RCC 7860 (cell line): ENCODE results near the gene B4GALT7.
"Not testable (repeated sequence)": the region's sequence is repeated elsewhere in the genome, so short reads cannot be mapped to it uniquely, and the experiment has no call there.

ENCODE experiments used
- DNase-seq: peaks from one replicate; pipeline ENCODE4 v3.0.0-alpha.2; 2015; ENCODE audit warnings: low spot score
- FAIRE-seq: peaks from 2 replicates; lab custom pipeline; 2012; peaks lifted over from hg19 to GRCh38; lab: Jason Lieb, UNC

B4GALT7 gene, protein sequence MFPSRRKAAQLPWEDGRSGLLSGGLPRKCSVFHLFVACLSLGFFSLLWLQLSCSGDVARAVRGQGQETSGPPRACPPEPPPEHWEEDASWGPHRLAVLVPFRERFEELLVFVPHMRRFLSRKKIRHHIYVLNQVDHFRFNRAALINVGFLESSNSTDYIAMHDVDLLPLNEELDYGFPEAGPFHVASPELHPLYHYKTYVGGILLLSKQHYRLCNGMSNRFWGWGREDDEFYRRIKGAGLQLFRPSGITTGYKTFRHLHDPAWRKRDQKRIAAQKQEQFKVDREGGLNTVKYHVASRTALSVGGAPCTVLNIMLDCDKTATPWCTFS

DNA sequence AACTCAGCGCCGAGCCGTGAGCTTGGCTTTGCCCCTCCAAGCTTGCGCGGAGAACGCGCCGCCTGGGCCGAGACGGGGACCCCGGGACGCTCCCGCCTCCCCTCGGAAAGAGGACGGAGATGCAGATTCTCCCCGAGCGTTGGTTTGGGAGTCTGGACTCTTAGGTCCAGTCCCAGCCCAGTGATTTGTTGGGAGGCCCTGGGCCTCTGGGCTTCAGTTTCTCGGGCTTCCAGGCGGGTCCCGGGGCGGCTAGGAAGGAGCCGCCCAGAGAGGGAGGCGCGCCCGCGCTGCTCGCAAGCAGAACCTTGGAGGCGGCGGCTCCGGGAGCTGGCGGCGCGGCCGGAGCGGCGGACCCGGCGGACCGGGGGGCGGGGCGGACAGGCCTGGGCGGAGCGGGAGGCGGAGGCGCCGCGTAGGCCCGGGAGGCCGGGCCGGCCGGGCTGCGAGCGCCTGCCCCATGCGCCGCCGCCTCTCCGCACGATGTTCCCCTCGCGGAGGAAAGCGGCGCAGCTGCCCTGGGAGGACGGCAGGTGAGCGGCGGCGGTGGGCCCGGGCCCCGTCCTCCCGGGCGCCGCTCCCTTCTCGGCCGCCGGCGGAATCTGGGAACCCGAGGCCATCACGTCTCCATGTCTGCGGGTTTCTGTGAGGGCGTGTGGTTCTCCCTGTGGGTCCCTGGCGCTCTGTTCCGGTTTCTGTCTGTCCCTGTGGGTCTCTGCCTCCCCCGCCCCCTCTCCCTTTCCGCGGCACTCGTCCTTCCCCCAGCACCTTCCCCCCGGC lies at the start of gene B4GALT7:
TSS of gene B4GALT7 (plus strand) at position 402 of the 777 bp plus-strand sequence. CDS start at position 481, 79 bp downstream.
- DNase-seq (peak; percentile 51), FAIRE-seq (no peak)

DNA sequence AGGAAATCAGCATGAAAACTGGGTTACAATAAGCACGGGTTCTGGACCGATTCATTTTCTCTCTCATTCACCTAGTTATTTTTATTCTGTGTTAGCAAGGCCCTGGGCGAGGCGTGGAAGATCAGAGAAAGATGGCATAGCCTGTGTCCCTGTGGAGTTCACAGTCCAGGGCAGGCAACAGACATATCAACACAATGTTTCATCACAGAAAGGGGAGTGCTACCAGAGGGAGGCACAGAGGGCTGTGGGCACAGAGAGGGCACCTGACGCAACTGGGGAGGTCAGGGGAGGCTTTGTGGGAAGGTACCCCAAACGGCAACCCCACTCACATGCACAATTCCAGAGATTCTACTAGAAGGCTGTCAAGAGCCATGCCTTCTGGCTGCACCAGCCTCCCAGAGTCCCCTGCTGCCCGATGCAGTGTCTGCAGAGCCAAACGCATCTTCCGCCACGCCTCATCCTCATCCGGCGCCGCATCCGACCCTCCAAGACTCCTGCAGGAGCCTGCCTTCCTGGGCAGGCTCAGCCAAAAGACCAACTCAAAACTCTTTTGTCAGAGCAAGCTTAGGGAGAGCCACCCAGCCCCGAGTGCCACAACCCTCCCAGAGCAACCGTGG lies 47.0 kb upstream of the B4GALT7 start:
- DNase-seq (no peak), FAIRE-seq (no peak)

DNA sequence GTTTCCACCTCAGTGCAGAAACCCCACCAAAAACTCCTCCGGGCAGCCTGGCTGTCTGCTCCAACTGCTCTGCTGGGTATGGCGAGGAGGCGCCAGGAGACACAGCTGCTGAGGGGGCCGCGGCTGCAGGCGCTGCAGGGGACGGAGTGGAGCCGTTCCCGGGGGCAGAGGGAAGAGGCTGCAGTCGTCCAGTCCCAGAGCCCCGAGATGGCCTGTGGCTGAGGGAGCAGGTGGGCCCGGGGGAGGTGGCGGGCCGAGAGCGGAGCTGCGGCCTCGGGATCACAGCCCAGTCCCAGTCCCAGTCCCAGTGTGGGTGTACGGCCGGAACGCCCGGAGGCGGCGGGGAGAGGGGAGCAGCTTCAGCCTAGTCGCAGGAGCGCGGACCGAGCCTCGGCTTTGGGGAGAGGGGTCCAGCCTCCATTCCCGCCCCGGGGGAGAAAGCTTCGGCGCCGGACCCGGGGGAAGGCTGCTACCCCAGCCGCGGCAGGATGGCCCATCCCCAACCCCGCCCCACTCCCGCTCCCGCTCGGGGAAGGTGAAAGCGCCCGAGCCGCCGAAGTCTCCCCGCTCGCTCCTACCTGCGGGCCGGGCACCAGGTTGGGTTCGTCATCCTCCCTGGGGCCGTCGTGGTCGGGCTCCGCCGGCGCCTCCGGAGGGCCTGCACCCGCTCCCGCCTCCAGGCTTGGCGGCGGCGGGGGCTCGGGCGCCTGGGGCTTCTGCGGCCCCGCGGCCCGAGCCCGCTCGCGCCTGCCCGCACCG lies 46.1 kb upstream of the B4GALT7 start:
- FAIRE-seq (no peak), DNase-seq (no peak)

DNA sequence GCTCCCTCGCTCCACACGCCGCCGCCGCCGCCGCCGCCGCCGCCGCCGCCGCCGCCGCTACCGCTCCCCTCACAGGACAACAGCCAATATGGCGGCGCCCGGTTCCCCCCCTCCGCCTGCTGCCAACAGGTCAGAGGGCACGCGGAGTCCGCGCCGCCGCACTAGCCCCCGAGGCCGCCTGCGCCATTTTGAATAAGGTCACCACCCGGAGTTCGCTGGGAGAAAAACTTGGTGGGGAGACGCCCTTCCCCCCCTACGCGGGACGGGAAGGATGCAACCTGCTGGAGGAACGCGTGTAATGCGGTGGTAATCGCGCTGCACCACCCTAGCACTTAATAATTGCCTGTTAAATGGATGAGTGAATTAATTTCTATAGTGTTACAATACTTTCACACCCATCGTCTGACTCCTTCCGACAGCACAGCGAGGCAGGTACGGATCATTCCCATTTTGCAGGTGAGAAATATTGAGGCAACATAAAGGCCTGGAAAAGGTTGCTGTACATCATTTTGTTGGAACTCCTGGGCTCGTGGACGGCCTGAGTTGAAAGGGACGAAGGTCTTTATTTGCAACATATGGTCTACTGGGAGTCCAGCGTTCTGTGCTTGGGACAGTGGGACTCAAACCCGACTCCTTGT lies 45.3 kb upstream of the B4GALT7 start, which contains the start of gene FAM193B:
TSS of gene FAM193B (minus strand) at position 90 of the 638 bp plus-strand sequence. CDS start 105 bp downstream, outside the sequence.
- DNase-seq, result peak; percentile 82
- no peak for FAIRE-seq

DNA sequence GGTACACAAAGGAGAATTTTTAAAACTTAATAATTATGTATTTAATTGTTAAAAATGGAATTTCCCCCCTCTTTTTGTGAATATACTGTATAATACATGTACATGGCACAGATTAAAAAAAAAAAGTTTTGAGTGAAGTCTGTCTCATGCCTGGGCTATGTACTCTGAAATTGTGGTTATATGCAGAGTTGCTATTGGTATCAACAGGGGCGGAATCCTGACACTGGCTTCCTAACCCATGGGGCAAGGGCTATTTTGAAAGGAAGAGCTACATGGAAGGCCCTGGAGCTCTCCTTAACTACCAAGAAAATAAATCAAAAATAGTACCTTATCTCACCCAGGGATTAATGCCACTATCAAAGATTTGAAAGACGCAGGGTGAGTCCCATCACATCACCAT lies 44.7 kb upstream of the B4GALT7 start:
- no peak for DNase-seq
- no peak for FAIRE-seq

DNA sequence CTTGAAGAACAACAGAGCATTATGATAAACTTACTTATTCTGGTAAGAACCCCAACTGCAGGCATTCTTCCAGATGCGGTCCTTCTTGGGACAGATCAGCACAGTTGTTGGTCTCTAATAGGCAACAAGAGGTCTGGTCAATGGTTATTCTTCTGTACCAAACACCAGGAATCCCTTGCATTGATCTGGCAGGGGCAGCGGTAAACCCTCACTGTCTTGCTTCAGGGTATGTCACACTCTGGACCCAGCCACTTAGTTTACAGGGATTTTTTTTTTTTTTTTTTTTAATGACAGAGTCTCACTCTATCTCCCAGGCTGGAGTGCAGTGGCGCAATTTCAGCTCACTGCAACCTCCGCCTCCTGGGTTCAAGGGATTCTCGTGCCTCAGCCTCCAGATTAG lies 44.3 kb upstream of the B4GALT7 start:
- FAIRE-seq (no peak), DNase-seq (no peak)

DNA sequence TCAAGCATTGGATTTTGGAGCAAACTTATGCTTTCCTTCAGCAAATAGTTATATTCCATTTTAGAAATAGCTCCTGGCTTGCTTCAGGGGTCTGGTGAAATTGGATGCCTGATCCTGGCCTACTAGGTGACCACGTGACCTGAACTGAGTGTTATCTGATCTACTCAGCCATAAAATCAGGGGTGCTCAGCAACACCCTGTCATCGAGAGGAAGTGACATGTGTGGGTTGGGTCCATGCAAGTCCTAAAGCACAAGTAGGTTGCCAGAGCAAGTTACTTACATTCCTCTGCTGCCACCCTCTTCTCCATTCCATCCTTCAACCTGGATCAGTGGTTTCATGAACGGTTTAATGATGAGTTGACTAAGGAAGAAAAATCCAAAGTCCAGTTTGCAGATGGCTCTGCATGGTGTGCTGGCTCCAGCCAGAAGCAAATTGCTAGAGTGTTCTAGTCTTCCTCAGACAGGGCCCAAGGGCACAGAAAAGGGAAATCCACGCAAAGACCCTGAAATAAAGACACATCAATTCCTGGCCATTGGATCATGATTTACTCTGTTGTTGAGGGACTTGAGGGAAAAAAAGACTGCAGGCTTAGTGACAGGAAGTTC lies 42.8 kb upstream of the B4GALT7 start:
- FAIRE-seq, result no peak
- DNase-seq, result no peak

DNA sequence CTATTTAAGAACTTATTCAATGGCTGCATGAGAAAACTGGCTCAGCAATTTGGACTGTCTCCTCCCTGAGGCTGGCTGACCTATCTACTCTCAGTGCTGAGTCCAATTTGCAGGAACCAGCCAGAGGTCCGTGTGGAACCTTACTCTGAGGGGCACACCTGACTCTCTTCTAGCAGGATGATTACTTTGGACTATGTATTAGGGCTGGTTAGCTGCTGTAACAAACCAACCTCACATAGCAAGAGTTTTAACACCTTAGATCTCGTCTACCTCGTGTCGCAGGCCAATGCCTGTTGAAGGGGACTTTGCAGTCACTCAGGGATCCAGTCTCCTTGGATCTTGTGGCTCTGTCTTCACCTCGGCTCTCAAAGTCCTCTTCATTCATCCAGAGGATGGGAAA lies 42.1 kb upstream of the B4GALT7 start:
- no peak for FAIRE-seq
- no peak for DNase-seq

DNA sequence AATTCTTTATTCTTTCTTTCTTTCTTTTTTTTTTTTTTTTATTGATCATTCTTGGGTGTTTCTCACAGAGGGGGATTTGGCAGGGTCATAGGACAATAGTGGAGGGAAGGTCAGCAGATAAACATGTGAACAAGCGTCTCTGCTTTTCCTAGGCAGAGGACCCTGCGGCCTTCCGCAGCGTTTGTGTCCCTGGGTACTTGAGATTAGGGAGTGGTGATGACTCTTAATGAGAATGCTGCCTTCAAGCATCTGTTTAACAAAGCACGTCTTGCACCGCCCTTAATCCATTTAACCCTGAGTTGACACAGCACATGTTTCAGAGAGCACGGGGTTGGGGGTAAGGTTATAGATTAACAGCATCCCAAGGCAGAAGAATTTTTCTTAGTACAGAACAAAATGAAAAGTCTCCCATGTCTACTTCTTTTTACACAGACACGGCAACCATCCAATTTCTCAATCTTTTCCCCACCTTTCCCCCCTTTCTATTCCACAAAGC lies 40.4 kb upstream of the B4GALT7 start:
- FAIRE-seq, DNase-seq: not testable (repeated sequence)

DNA sequence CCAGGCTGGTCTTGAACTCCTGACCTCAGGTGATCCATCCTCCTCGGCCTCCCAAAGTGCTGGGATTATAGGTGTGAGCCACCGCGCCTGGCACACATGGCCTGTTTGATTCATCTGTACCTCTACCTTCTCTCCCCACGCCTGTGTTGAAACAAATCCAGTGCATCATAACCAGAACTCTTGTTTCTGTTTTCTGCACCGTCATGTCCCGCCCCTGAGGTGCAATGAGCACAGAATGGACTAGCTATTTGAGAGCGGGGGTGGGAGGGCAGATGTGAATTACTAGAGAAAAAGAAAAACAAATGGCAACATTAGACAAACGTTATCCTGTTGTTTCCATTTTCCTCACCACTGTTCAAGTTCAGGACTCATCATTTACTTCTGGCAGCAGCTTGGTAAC lies 34.9 kb upstream of the B4GALT7 start:
- DNase-seq, result no peak
- no peak for FAIRE-seq

DNA sequence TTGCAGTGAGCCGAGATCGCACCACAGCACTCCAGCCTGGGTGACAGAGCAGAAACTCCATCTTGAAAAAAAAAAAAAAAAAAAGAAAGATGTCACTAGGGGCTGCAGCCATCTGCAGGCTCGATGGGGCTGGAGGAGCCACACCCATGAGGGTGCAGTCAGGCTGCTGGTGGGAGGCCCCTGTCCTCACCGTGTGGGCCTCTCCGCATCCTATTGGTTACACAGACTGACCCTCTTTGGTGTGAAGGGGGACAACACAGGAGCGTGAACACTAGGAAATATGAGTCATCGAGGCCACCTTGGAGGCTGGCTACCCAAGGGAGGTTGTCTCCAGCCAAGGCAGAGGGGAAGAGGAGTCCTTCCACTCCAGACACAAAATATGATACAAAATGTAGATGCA lies 31.6 kb upstream of the B4GALT7 start:
- DNase-seq, result no peak
- no peak for FAIRE-seq

DNA sequence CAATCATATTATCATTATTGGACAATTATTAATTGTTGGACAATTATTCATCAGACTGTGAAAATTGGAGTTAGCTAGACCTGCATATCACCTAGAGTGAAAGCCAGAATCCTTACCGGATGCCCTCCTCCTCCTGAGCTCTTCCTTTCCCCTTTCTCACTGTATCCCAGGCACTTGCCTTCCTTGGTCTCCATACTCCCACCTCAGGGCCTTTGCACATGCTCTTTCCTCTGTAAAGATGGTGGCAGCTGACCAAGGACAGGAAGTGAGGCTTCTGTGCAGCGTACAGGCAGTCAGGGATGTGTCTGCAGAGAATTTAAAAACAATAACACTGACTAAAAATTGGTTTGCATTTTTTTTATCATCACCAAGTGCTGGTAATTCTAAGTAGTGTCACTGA lies 30.0 kb upstream of the B4GALT7 start:
- FAIRE-seq, result no peak
- DNase-seq, result no peak

DNA sequence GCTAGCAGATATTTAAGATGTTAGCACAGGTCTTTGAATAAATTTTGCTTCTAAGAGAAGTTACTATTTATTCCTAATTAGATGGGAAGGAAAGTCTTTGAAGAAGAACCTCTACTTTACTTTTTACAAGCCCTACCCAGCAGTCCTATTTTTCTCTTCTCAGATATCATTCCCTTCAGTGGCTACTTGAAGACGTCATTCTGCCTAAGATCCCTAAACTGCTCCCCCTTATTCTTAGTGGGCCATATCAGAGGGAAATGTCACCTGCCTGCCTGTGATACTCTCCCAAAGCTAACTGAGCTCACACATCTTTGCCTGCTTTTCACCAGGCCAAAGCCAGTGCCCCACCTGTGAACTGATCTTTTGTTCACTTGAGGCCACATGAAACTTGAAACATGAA lies 24.4 kb upstream of the B4GALT7 start:
- FAIRE-seq (no peak), DNase-seq (no peak)

DNA sequence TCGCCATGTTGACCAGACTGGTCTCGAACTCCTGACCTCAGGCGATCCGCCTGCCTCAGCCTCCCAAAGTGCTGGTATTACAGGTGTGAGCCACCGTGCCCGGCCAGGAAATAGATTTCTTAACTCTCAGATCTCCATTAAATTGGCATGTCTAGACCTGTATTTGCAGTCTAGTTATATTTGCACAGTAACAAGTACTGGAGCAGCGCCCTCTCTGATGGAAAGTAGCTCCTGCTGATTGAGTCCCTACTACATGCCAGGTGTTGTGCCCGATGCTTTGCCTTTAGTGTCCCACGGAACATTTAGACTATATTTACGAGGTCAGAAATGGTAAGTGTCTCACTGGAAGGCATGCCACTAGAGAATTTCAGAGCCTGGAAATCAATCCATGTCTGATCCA lies 23.8 kb upstream of the B4GALT7 start:
- FAIRE-seq, result no peak
- no peak for DNase-seq

DNA sequence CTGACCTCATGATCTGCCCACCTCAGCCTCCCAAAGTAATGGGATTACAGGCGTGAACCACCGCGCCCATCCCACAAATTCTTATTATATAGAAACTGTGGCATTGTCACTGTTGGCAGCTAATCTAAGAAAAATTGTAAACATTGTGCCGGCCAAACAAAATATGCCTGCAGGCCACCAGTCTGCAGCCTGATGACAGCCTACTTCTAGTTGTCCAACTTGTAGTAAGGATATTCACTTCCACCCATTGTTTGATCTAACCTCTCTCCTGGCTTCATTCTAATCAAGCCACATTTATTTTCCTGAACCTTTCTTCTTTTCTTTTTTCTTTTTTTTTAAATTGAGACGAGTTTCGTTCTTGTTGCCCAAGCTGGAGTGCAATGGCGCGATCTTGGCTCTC lies 21.6 kb upstream of the B4GALT7 start:
- DNase-seq, result no peak
- FAIRE-seq, result no peak

DNA sequence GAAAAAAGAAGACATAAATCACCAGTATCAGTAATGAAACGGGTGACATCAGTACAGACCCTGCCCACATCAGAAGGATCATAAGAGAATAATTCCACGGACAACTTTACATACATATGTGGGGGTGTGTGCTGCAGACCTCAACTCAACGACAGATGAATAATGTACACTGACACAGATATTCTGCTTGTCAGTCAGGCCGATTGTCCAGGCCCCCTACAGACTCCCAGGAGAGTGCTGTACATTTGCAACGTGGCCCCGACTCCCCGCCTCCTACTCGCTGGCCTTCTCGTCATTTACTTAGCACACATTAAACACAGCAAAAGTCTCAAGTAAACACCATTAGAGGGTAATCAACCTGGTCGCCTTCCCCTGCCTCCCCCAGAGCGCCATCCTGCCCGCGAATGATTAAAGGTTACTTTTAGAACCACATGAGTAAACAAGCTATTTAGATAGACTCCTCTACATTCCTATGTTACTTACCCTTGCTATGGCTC lies 11.5 kb upstream of the B4GALT7 start:
- FAIRE-seq, result no peak
- no peak for DNase-seq

DNA sequence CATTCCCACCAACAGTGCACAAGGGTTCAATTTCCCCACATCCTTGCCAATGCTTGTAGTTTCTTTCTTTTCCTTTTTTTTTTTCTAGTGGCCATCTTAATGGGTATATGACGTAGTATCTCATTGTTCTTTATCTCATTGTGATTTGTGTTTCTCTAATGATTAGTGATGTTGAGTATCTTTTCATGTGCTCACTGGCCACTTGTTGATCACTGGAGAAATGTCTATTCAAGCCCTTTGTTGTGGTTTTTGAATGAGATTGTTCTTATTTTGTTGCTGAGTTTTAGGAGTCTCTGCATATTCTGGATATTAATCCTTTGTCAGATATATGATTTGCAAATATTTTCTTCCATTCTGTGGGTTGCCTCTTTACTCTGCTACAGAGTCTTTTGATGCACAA lies 9.5 kb upstream of the B4GALT7 start:
- DNase-seq, result no peak
- no peak for FAIRE-seq

DNA sequence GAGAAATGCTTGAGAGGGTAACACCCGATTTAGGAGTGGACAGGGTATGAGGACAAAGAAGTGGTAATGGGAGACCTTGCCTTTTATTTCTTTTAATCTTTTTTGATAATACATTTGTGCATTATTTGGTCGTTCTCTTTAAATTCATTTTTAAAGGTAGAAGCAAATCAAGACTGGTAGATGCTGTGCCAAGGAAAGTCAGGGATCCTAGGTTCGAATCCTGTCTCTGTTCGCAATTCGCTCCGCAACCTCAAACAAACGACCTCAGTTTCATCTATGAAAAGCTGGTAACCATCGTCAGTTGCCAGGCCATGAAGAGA lies 8.3 kb upstream of the B4GALT7 start:
- no peak for FAIRE-seq
- no peak for DNase-seq

DNA sequence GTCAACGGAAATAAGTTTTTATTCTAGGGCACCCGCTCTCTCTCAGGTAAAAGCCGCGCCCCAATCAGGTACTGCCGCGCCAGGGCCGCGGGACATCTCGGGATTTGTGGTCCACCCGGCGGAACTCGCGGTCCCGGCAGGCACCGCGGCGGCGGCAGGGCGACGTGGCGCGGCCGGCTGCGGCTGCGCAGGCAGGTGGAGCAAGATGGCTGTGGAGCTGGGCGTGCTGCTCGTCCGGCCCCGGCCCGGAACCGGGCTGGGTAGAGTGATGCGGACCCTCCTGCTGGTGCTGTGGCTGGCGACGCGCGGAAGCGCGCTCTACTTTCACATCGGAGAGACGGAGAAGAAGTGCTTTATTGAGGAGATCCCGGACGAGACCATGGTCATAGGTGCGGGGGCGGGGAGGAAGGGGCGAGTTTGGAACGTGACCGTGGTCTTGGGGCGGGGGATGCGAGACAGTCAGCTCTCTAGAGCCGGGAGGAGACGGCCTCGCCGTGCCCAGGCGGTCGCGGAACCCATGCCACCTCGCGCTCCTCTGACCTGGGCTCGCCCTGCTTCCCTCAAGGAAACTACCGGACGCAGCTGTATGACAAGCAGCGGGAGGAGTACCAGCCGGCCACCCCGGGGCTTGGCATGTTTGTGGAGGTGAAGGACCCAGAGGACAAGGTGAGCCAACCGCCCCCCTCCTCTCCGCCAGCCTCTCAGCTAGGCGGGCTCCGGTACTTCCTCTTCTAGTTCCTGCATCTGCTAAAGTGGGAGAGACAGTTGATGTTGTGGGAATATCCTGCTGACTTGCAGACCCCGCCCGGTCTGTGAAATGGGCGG lies 7.7 kb upstream of the B4GALT7 start, which contains the start of gene TMED9:
TSS of gene TMED9 (plus strand) at position 194 of the 825 bp plus-strand sequence. CDS start at position 206, 12 bp downstream.
- no peak for FAIRE-seq
- peak; percentile 67 for DNase-seq
